EL (cell line): ENCODE measurements around the gene MARK3.

Experiments
- DNase-seq: peaks from one replicate; pipeline ENCODE4 v3.0.0-alpha.2; 2016

MARK3 gene

DNA sequence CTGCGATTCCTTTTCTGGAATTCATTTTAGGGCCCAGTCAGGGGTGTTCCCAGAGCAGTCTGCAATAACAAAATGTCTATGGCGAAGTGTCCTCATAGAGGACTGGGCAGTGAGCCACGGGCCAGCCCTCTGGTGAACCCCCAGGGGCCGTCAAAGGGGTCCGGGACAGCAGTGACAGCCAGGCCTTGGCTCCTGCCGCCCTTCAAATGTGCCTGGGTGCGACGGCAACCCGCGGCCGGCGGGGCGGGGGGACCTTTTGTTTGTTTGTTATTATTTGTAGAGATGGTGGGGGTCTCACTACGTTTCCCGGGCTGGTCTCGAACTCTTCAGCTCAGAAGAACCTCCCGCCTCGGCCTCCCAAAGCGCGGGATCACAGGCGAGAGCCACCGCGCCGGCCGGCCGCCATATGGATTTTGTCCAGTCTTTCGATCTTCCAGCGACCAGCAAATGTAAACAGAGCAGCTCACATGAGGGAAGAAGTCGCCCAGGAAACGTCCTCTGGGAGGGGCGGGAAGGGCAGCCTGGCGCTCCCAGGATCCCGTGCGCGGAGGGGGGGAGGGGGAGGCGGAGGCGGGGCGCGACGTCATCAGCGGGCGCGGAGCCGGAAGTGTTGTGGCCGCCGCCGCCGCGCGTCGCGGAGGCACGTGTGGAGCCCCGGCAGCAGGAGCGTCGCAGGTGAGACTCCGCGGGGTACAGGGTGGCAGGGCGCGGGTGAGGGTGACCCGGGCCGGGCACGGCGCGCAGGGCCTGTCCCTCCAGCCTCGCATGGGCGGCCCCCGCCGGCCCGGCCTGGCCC, 143.6 kb downstream of the MARK3 start, which contains the start of gene TRMT61A:
TRMT61A (plus strand) TSS at position 610 of the 796 bp plus-strand sequence. CDS start 783 bp downstream, outside the sequence.
- DNase-seq, result peak; percentile 92

GRCh38 chr14:103529383-103530365, 144.5 kb downstream of the MARK3 start:
- DNase-seq, result no peak

DNA sequence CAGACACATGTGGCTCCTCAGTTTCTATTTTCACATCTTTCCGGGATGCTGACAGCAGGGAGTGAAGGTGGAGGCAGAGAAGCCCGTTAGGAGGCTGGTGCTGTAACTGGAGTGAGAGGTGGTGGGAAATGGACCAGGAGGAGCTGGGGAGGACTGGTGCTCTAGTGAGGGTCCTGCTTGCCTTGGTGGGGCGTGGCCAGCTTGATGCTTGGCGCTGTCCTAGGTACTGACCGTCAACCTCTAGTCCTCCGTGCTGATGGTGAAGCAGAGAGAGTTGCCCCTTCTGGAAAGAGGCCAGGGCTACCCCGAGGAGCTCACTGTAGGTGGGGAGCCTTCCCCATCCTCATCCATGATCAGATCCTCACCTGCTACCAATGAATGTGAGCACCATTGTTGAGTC, 145.2 kb downstream of the MARK3 start:
- DNase-seq, result no peak

DNA sequence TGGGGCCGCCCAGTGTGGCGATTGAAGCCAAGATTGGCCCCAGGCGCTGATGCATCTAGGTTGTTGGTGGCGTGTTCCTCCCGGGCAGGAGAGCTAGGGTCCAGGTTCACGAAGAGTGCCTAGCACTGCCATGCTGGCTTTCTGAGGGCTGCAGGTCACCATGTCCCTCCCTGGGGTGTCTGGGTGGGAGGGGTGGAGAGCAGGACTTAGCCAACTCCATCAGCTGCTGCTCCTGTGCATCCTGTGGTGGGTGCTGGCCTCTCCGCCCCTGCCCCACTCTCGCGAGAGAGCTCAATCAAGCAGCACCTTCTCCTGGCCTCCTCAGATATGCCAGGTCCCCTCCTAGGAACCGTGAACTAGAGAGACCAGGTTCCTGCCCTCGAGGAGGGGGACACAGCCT, 145.6 kb downstream of the MARK3 start:
- DNase-seq, result no peak

- DNase-seq, result no peak
Observed at GRCh38 chr14:103531421-103532215, 146.4 kb downstream of the MARK3 start.

- DNase-seq, result no peak
Observed at GRCh38 chr14:103532216-103533136, 147.3 kb downstream of the MARK3 start.

- no peak for DNase-seq
Observed at GRCh38 chr14:103533137-103533998, 148.2 kb downstream of the MARK3 start.

- no peak for DNase-seq
Observed at GRCh38 chr14:103533999-103534575, 148.9 kb downstream of the MARK3 start.

DNA sequence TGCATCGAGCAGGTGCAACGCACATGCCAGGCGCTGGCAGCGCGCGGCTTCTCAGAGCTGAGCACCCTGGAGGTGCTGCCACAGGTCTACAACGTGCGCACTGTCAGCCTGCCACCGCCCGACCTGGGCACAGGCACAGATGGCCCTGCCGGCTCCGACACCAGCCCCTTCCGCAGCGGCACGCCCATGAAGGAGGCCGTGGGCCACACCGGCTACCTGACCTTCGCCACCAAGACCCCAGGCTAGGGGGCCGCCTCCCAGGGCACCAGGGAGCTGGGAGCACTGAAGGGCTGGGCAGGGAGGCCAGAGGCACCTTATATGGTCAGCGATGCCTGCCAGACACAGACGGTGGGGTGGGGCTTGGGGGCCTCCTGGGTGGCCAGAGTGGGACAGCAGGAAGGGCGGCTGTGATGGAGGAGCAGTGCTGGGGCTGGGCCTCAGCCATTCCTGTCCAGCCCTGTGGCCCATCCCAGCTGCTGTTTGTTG, 149.4 kb downstream of the MARK3 start:
- DNase-seq, result no peak

- DNase-seq, result no peak
Observed at GRCh38 chr14:103535081-103535890, 150.1 kb downstream of the MARK3 start.

DNA sequence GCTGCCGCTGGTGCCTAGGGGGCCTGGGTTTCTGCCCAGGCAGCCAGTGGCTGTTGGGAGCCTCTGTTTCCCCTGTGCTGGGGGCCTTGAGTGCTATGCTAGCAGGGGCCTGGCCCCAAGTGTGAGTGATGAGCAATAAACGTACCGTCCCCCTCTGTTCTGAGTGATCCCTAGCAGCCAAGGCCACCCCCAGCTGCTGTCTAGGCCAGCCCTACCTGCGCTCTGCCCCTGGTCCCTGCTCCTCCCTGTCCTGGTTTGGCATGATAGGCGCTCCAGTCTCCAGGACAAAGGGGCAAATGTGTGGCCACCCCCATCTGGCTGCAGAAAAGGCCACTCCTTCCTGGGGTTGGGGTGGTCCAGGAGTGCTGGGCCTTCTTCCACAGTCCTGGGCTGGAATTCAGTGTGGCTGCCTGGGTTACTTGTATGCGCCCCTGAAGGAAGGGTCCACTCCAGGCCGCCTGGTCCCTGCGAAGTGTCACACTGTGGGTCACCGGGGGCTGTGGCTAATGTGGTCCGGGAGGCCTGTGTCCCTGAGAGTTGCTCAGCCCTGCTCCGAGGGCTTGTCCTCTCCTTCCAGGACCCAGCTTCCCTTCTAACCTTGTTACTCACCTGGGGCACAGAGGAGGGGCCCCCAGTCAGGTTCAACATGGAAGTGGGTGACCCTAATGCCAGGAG, 150.8 kb downstream of the MARK3 start:
- DNase-seq, result no peak

GRCh38 chr14:103536693-103537092, 151.5 kb downstream of the MARK3 start:
- DNase-seq, result no peak

- DNase-seq, result peak; percentile 51
Observed at GRCh38 chr14:103537175-103537990, 152.2 kb downstream of the MARK3 start.

- DNase-seq, result no peak
Observed at GRCh38 chr14:103538291-103539055, 153.3 kb downstream of the MARK3 start.

DNA sequence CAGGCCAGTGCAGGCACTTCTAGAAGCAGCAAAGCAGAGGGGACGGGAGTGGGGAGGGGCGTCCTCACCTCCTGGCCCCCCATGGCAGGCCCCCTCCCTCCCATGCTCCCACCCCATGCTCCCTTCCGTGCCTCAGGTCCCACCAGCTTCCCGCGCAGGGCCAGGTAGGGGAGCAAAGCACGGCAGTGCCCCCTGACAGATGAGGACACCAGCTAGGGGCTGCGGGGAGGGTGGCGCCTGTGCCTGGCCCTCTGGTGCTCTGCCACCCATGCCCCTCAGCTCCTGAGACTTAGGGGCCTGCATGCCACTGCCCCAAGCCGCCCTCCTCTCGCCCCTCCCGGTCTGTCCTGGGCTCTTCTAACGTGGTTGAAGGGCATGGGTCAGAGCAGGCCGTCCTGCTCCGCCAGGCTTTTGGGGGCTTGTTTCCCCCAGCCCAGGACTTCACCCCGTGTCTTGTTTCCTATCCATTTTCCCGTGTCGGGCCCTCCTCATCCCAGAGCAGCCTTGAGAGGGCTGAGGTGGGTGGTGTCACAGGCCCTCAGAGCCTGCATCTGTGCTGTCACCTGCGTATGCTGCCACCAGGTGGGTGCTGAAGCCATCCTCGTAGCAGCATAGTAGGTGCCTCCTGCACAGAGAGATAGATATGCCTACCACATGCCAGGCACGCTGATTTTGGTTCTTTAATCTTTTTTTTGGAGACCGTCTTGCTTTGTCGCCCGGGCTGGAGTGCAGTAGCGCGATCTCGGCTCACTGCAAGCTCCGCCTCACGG, 154.0 kb downstream of the MARK3 start:
- no peak for DNase-seq
